Neural cell (in vitro differentiated cells): ENCODE results near the gene DNAJB14. TPM values are rescaled to one million over a fixed set of nuclear protein-coding genes. Genes with fewer than 3 reads are reported as not detected.
"Not testable (repeated sequence)": the region's sequence is repeated elsewhere in the genome, so short reads cannot be mapped to it uniquely, and the experiment has no call there.

Source experiments
- H2AFZ ChIP-seq: fragments of 200-600, 300-800 bp; sonication (generic), shearing (Covaris generic); 2 replicates; pipeline ENCODE4 v1.6.0; 2014; ENCODE audit warnings: low read depth, mild to moderate bottlenecking, antibody characterized with exemption, low read length, moderate library complexity
- H3F3A ChIP-seq: fragments of 200-600 bp; shearing (Covaris generic); 2 replicates; pipeline ENCODE4 v1.6.1; 2016; ENCODE audit warnings: mild to moderate bottlenecking, moderate library complexity, mixed read lengths, antibody characterized with exemption, low read length; ENCODE audit not compliant: insufficient read depth, poor library complexity, severe bottlenecking
- H3K27ac ChIP-seq: fragments of 200-600, 300-800 bp; sonication (generic), shearing (Covaris generic); 2 replicates; pipeline ENCODE4 v1.5.1; 2014; ENCODE audit warnings: mild to moderate bottlenecking, low read length, moderate library complexity
- H3K27me3 ChIP-seq: fragments of 300-800, 200-600 bp; sonication (generic), shearing (Covaris generic); 2 replicates; pipeline ENCODE4 v1.6.0; 2014; ENCODE audit warnings: mild to moderate bottlenecking, low read depth, low read length, moderate library complexity; ENCODE audit not compliant: insufficient read depth
- H3K36me3 ChIP-seq: fragments of 300-800, 200-600 bp; sonication (generic), shearing (Covaris generic); 2 replicates; pipeline ENCODE4 v1.5.1; 2014; ENCODE audit warnings: mild to moderate bottlenecking, antibody characterized with exemption, low read length, moderate library complexity; ENCODE audit not compliant: insufficient read depth
- H3K4me2 ChIP-seq: fragments of 300-800, 200-600 bp; sonication (generic), shearing (Covaris generic); 2 replicates; pipeline ENCODE4 v1.6.0; 2014; ENCODE audit warnings: mild to moderate bottlenecking, low read length
- H3K4me3 ChIP-seq: fragments of 300-800, 200-600 bp; sonication (generic), shearing (Covaris generic); 2 replicates; pipeline ENCODE4 v1.5.1; 2014; ENCODE audit warnings: mild to moderate bottlenecking, low read length, moderate library complexity
- H3K79me2 ChIP-seq: fragments of 200-600 bp; shearing (Covaris generic); replicated peaks from 2 replicates; pipeline ENCODE4 v1.6.0; 2014; ENCODE audit warnings: mild to moderate bottlenecking, low read length, moderate library complexity; ENCODE audit not compliant: insufficient read depth
- H3K9ac ChIP-seq: fragments of 300-800, 200-600 bp; sonication (generic), shearing (Covaris generic); 2 replicates; pipeline ENCODE4 v1.6.1; 2016; ENCODE audit warnings: mild to moderate bottlenecking, low read length, mixed read lengths
- H3K9me2 ChIP-seq: fragments of 200-600 bp; shearing (Covaris generic); 2 replicates; pipeline ENCODE4 v1.6.1; 2016; ENCODE audit warnings: mild to moderate bottlenecking, low read length, mixed read lengths; ENCODE audit not compliant: insufficient read depth
- H3K9me3 ChIP-seq: fragments of 200-600, 300-800 bp; sonication (generic), shearing (Covaris generic); 2 replicates; pipeline ENCODE4 v1.6.1; 2016; ENCODE audit warnings: mild to moderate bottlenecking, mixed run types, low read length, moderate library complexity, mixed read lengths
- H4K20me1 ChIP-seq: fragments of 200-600 bp; shearing (Covaris generic); 2 replicates; pipeline ENCODE4 v1.6.1; 2016; ENCODE audit warnings: mild to moderate bottlenecking, mixed run types; ENCODE audit not compliant: insufficient read depth
- EP300 ChIP-seq: fragments of 450-650 bp; conservative IDR thresholded peaks from 2 replicates; pipeline ENCODE4 v1.6.1; 2014; ENCODE audit warnings: antibody characterized with exemption, mild to moderate bottlenecking, moderate library complexity; ENCODE audit not compliant: poor library complexity, severe bottlenecking
- EZH2 ChIP-seq: fragments of 200-600, 300-800 bp; shearing (Covaris generic), sonication (generic); IDR thresholded peaks from 2 replicates; pipeline ENCODE4 v1.6.1; 2014; ENCODE audit warnings: antibody characterized with exemption, low read length, borderline replicate concordance, mild to moderate bottlenecking; ENCODE audit not compliant: insufficient read depth, poor library complexity, severe bottlenecking
- MXI1 ChIP-seq: fragments of 450-650 bp; conservative IDR thresholded peaks from 2 replicates; pipeline ENCODE4 v1.6.1; 2014; ENCODE audit warnings: antibody characterized with exemption, mild to moderate bottlenecking; ENCODE audit not compliant: poor library complexity, severe bottlenecking
- POLR2AphosphoS5 ChIP-seq: IDR thresholded peaks from 2 replicates; pipeline ENCODE4 v1.6.1; 2012
- RAD21 ChIP-seq: fragments of 450-650 bp; conservative IDR thresholded peaks from 2 replicates; pipeline ENCODE4 v1.6.1; 2014; ENCODE audit warnings: antibody characterized with exemption, mild to moderate bottlenecking, moderate library complexity
- SMC3 ChIP-seq: fragments of 450-650 bp; conservative IDR thresholded peaks from 2 replicates; pipeline ENCODE4 v1.6.1; 2014; ENCODE audit warnings: antibody characterized with exemption, mild to moderate bottlenecking, moderate library complexity; ENCODE audit not compliant: poor library complexity
- TAF1 ChIP-seq: IDR thresholded peaks from 2 replicates; pipeline ENCODE4 v1.6.1; 2012; ENCODE audit warnings: low read depth
- polyA plus RNA-seq: library from polyadenylated mRNA; depleted of rRNA; stranded (reverse); fragments of >200 nt; gene quantifications from 2 replicates; pipeline ENCODE4 v1.2.3, GENCODE V29; 2014
- TF ChIP-seq, protein P1 (sequence below): IDR thresholded peaks from 2 replicates; pipeline ENCODE4 v1.6.1; 2012; ENCODE audit warnings: borderline replicate concordance
- TF ChIP-seq, protein P2 (sequence below): fragments of 450-650 bp; IDR thresholded peaks from 2 replicates; pipeline ENCODE4 v1.5.1; 2014; ENCODE audit warnings: antibody characterized with exemption, mild to moderate bottlenecking, moderate library complexity; ENCODE audit not compliant: poor library complexity, severe bottlenecking

The DNAJB14 gene
- polyA plus RNA-seq, 1 donor from 2014 or later: 41.3 TPM

DNA sequence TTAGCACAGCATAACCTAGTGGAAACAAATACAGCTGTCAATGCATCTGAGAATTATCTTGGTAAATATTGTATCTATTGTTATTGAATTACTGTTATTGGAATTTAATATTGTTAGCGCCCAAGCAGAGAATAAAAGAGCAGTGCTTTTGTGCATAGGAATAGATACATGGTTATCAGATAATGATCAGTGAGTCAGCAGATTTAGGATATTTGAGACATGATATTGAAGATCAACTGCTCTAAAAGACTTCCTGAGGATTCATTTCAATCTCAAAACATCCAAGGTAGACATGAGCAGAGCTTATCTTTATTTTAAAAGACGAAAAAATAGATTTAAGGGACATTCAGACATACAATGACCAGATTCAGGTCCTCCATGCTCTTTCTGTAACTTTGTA lies 14.2 kb upstream of the DNAJB14 start:
- Histone ChIP-seq H3K4me3 (no peak overlapping the region), H3K9me3 (no peaks in the 10 kb centered on the region), H2AFZ (no peak overlapping the region), H3K9me2 (no peaks in the 10 kb centered on the region), H4K20me1 (no peaks in the 10 kb centered on the region), H3K27me3 (no peaks in the 10 kb centered on the region), H3K36me3 (no peaks in the 10 kb centered on the region), H3K9ac (no peak overlapping the region), H3K27ac (no peak overlapping the region), H3K79me2 (no peaks in the 10 kb centered on the region), H3K4me2 (no peak overlapping the region), H3F3A (no peaks in the 10 kb centered on the region)
- TF ChIP-seq RAD21: no peak
- TF ChIP-seq SMC3: no peak
- no peak for TF ChIP-seq MXI1
- TF ChIP-seq, protein P1, sequence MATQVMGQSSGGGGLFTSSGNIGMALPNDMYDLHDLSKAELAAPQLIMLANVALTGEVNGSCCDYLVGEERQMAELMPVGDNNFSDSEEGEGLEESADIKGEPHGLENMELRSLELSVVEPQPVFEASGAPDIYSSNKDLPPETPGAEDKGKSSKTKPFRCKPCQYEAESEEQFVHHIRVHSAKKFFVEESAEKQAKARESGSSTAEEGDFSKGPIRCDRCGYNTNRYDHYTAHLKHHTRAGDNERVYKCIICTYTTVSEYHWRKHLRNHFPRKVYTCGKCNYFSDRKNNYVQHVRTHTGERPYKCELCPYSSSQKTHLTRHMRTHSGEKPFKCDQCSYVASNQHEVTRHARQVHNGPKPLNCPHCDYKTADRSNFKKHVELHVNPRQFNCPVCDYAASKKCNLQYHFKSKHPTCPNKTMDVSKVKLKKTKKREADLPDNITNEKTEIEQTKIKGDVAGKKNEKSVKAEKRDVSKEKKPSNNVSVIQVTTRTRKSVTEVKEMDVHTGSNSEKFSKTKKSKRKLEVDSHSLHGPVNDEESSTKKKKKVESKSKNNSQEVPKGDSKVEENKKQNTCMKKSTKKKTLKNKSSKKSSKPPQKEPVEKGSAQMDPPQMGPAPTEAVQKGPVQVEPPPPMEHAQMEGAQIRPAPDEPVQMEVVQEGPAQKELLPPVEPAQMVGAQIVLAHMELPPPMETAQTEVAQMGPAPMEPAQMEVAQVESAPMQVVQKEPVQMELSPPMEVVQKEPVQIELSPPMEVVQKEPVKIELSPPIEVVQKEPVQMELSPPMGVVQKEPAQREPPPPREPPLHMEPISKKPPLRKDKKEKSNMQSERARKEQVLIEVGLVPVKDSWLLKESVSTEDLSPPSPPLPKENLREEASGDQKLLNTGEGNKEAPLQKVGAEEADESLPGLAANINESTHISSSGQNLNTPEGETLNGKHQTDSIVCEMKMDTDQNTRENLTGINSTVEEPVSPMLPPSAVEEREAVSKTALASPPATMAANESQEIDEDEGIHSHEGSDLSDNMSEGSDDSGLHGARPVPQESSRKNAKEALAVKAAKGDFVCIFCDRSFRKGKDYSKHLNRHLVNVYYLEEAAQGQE: no peak
- TF ChIP-seq EZH2: no peak
- TF ChIP-seq, protein P2, sequence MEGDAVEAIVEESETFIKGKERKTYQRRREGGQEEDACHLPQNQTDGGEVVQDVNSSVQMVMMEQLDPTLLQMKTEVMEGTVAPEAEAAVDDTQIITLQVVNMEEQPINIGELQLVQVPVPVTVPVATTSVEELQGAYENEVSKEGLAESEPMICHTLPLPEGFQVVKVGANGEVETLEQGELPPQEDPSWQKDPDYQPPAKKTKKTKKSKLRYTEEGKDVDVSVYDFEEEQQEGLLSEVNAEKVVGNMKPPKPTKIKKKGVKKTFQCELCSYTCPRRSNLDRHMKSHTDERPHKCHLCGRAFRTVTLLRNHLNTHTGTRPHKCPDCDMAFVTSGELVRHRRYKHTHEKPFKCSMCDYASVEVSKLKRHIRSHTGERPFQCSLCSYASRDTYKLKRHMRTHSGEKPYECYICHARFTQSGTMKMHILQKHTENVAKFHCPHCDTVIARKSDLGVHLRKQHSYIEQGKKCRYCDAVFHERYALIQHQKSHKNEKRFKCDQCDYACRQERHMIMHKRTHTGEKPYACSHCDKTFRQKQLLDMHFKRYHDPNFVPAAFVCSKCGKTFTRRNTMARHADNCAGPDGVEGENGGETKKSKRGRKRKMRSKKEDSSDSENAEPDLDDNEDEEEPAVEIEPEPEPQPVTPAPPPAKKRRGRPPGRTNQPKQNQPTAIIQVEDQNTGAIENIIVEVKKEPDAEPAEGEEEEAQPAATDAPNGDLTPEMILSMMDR: no peak
- TF ChIP-seq TAF1: no peak
- TF ChIP-seq POLR2AphosphoS5: no peak
- no peak for TF ChIP-seq EP300

DNA sequence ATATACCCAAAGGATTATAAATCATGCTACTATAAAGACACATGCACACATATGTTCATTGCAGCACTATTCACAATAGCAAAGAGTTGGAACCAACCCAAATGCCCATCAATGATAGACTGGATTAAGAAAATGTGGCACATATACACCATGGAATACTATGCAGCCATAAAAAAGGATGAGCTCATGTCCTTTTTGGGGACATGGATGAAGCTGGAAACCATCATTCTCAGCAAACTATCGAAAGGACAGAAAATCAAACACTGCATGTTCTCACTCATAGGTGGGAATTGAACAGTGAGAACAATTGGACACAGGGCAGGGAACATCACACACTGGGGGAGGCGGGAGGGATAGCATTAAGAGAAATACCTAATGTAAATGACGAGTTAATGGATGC lies 11.8 kb upstream of the DNAJB14 start:
- not testable (repeated sequence) for H3K9me3 ChIP-seq, H3K4me3 ChIP-seq, H3K9ac ChIP-seq, H3K27me3 ChIP-seq, H3K9me2 ChIP-seq, H2AFZ ChIP-seq, H4K20me1 ChIP-seq, H3K27ac ChIP-seq, H3F3A ChIP-seq, H3K4me2 ChIP-seq, H3K36me3 ChIP-seq, H3K79me2 ChIP-seq

DNA sequence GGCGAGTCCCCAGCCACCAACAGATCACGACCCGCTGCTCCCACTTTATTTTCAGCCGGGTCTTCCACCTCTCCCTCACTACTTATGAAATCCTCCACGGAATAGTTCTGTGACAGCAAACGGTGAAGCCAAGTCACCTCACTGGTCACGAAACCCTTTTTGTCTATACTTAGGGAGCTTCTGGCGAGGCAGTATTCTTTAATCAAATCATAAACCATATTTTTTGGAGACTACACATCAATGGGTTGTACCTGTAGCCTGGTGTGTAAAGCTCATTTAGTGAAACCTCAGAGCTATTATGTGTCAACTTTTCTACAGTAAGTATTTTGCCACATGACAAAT lies 4.5 kb upstream of the DNAJB14 start:
- no peak for TF ChIP-seq TAF1
- TF ChIP-seq, protein P2: no peak
- no peak for TF ChIP-seq RAD21
- no peak for TF ChIP-seq EP300
- TF ChIP-seq, protein P1: no peak
- Histone ChIP-seq H3K9me2 (no peaks in the 10 kb centered on the region), H3K27ac (peak overlapping the region; percentile 81), H3K27me3 (no peaks in the 10 kb centered on the region), H3K79me2 (peaks cover 16% of the 10 kb centered on the region), H3F3A (no peaks in the 10 kb centered on the region), H3K9me3 (no peaks in the 10 kb centered on the region), H3K4me2 (peak overlapping the region; percentile 70), H3K36me3 (no peaks in the 10 kb centered on the region), H4K20me1 (no peaks in the 10 kb centered on the region), H3K9ac (peak overlapping the region; percentile 79), H3K4me3 (peak overlapping the region; percentile 78), H2AFZ (peak overlapping the region; percentile 77)
